Vagina (tissue), 2 donors: ENCODE measurements around the gene PHC2. TPM values are rescaled to one million over a fixed set of nuclear protein-coding genes. Genes with fewer than 3 reads are reported as not detected.

Source experiments
- DNase-seq, 2 donors: peaks; one replicate each; pipeline ENCODE4 v3.0.0-alpha.2; 2017; ENCODE audit errors: extremely low spot score in 2 of 2
- H3K27ac ChIP-seq: fragments of 200-600 bp; sonication (generic); one replicate; pipeline ENCODE4 v1.5.1; 2019
- H3K27me3 ChIP-seq: fragments of 200-600 bp; sonication (generic); one replicate; pipeline ENCODE4 v1.5.1; 2019
- H3K36me3 ChIP-seq, 2 donors: fragments of 200-600 bp; sonication (generic); one replicate each; pipeline ENCODE4 v1.5.1; 2017 to 2019
- H3K4me1 ChIP-seq: fragments of 200-600 bp; sonication (generic); one replicate; pipeline ENCODE4 v1.5.1; 2019
- H3K4me3 ChIP-seq, 2 donors: fragments of 200-600 bp; sonication (generic); 1 replicate in 1 of 2; 2 replicates in 1 of 2; pipeline ENCODE4 v1.5.1; 2016 to 2019
- H3K9me3 ChIP-seq: fragments of 200-600 bp; sonication (generic); one replicate; pipeline ENCODE4 v1.5.1; 2019
- CTCF ChIP-seq, 3 experiments: fragments of 450-650 bp in 2 of 3; fragments of 200-600 bp in 1 of 3; sonication (generic) in 1 of 3; IDR thresholded peaks; one replicate each; pipeline ENCODE4 v1.5.1; 2017 to 2019; ENCODE audit warnings: antibody characterized with exemption in 3 of 3, mild to moderate bottlenecking in 2 of 3, moderate library complexity in 2 of 3
- POLR2A ChIP-seq, 2 donors: fragments of 450-650 bp; IDR thresholded peaks; one replicate each; pipeline ENCODE4 v1.6.1; 2017; ENCODE audit warnings: antibody characterized with exemption in 2 of 2, mild to moderate bottlenecking in 2 of 2, moderate library complexity in 2 of 2
- POLR2AphosphoS5 ChIP-seq, 2 donors: sonication (generic); formaldehyde crosslinking; IDR thresholded peaks; one replicate each; pipeline ENCODE4 v1.9.0; 2017; ENCODE audit warnings: antibody characterized with exemption in 2 of 2, mild to moderate bottlenecking in 2 of 2, low read depth in 1 of 2; ENCODE audit not compliant: insufficient read depth in 1 of 2
- intact Hi-C: fragments of 100-400 bp; cut with DNase I; formaldehyde crosslinking; loops from one replicate; pipeline ENCODE4 v1.15.1; 2023
- total RNA-seq: library from RNA; depleted of rRNA; stranded (reverse); fragments of >200 nt; gene quantifications from one replicate; pipeline ENCODE4 v1.2.3, GENCODE V29; 2016

PHC2 gene
- total RNA-seq, 1 donor from 2014 or later = 97.2 TPM

- Histone ChIP-seq H3K4me1 (peaks cover 100% of the 10 kb centered on the region), H3K27me3 (no peaks in the 10 kb centered on the region), H3K27ac (peak overlapping the region; percentile 96), H3K9me3 (no peaks in the 10 kb centered on the region), H3K36me3 (no peaks in the 10 kb centered on the region), H3K4me3 (peak overlapping the region in 1 of 2 donors; percentile 9)
- no peak for DNase-seq
- TF ChIP-seq CTCF (IDR thresholded peaks at IDR 0.05) = no peak
- no peak for TF ChIP-seq POLR2A (IDR thresholded peaks at IDR 0.05)
- intact Hi-C loops = no loop called here
Measured at GRCh38 chr1:33343539-33343938, 87.4 kb downstream of the PHC2 start.

- TF ChIP-seq POLR2AphosphoS5 (IDR thresholded peaks at IDR 0.05; ENCODE audit: insufficient read depth in 1 of 2, low read depth in 1 of 2) (peak; percentile 62 to 76), CTCF (IDR thresholded peaks at IDR 0.05) (no peak), POLR2A (IDR thresholded peaks at IDR 0.05) (no peak)
- H3K36me3 ChIP-seq = no peaks in the 10 kb centered on the region
- peak overlapping the region; percentile 83 for H3K27ac ChIP-seq
- DNase-seq = no peak
- peaks cover 100% of the 10 kb centered on the region for H3K4me1 ChIP-seq
- no peaks in the 10 kb centered on the region for H3K9me3 ChIP-seq
- peak overlapping the region; percentile 0 to 33 for H3K4me3 ChIP-seq
- H3K27me3 ChIP-seq = no peaks in the 10 kb centered on the region
- intact Hi-C loops = no loop called here
Measured at GRCh38 chr1:33342041-33342723, 88.7 kb downstream of the PHC2 start.

- Histone ChIP-seq H3K4me3 (no peak overlapping the region), H3K27ac (peak overlapping the region; percentile 83), H3K4me1 (peaks cover 100% of the 10 kb centered on the region), H3K36me3 (no peaks in the 10 kb centered on the region), H3K9me3 (no peaks in the 10 kb centered on the region), H3K27me3 (no peaks in the 10 kb centered on the region)
- TF ChIP-seq POLR2A (IDR thresholded peaks at IDR 0.05) = no peak
- TF ChIP-seq POLR2AphosphoS5 (IDR thresholded peaks at IDR 0.05; ENCODE audit: insufficient read depth in 1 of 2, low read depth in 1 of 2) = no peak
- no peak for TF ChIP-seq CTCF (IDR thresholded peaks at IDR 0.05)
- intact Hi-C loops = no loop called here
- DNase-seq = no peak
Measured at GRCh38 chr1:33341190-33341589, 89.7 kb downstream of the PHC2 start.

- Histone ChIP-seq H3K4me3 (peak overlapping the region; percentile 14 to 20), H3K27me3 (no peaks in the 10 kb centered on the region), H3K36me3 (no peaks in the 10 kb centered on the region), H3K9me3 (no peaks in the 10 kb centered on the region), H3K27ac (peak overlapping the region; percentile 83), H3K4me1 (peaks cover 100% of the 10 kb centered on the region)
- no peak for DNase-seq
- no peak for TF ChIP-seq POLR2A (IDR thresholded peaks at IDR 0.05)
- no peak for TF ChIP-seq CTCF (IDR thresholded peaks at IDR 0.05)
- no peak for TF ChIP-seq POLR2AphosphoS5 (IDR thresholded peaks at IDR 0.05; ENCODE audit: insufficient read depth in 1 of 2, low read depth in 1 of 2)
- intact Hi-C loops = no loop called here
Measured at GRCh38 chr1:33339413-33339812, 91.5 kb downstream of the PHC2 start.

- H3K36me3 ChIP-seq = no peaks in the 10 kb centered on the region
- H3K27ac ChIP-seq = peak overlapping the region; percentile 83
- intact Hi-C loops = no loop called here
- H3K27me3 ChIP-seq = no peaks in the 10 kb centered on the region
- peak; percentile 28 to 34 for TF ChIP-seq POLR2AphosphoS5 (IDR thresholded peaks at IDR 0.05; ENCODE audit: insufficient read depth in 1 of 2, low read depth in 1 of 2)
- no peak for TF ChIP-seq POLR2A (IDR thresholded peaks at IDR 0.05)
- H3K4me3 ChIP-seq = peak overlapping the region; percentile 14 to 20
- H3K9me3 ChIP-seq = no peaks in the 10 kb centered on the region
- peaks cover 100% of the 10 kb centered on the region for H3K4me1 ChIP-seq
- peak in 1 of 2 donors; percentile 95 for DNase-seq
Measured at GRCh38 chr1:33338440-33339211, 92.3 kb downstream of the PHC2 start.
